Measurements from ENCODE around the gene LIN37.

LIN37 gene

GRCh38 chr19:35776102-35776788 is 27.9 kb downstream of the LIN37 start:
- DNase-seq: no peak

- no peak for DNase-seq
Observed at GRCh38 chr19:35777086-35777841, 28.9 kb downstream of the LIN37 start.

DNA sequence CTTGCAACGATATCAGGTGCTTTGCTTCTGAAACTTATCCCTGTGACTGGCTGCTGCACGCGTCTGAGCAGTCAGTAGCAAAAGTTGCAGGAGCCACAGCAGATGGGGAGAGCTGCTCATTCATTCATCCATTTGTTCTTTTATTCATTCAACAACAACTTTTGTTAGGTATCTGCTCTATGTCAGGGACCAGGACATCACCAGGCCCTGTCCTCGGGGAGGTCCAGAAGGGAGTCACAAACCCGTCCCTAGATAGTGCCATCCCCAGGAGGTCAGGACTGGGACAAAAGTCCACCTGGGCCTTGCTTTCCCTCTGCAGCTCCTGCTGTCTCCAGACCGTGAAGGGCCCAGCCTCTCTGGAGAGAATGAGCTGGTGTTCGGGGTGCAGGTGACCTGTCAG is 29.6 kb downstream of the LIN37 start:
- no peak for DNase-seq

- DNase-seq: no peak
Observed at GRCh38 chr19:35779033-35779432, 30.7 kb downstream of the LIN37 start.

DNA sequence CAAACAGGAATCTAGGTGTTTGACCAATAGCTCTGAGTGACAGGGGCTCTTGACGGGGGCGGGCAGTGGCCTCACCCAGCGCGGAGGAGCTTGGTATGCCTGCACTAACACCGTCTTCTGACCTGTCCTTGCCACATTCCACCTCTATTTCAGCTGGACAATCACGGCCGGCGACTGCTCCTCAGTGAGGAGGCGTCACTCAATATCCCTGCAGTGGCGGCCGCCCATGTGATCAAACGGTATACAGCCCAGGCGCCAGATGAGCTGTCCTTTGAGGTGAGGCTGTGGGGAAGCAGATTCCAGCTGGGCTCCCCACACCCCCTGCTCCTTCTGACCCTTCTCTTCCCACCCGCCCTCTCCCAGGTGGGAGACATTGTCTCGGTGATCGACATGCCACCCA is 31.7 kb downstream of the LIN37 start:
- no peak for DNase-seq

DNA sequence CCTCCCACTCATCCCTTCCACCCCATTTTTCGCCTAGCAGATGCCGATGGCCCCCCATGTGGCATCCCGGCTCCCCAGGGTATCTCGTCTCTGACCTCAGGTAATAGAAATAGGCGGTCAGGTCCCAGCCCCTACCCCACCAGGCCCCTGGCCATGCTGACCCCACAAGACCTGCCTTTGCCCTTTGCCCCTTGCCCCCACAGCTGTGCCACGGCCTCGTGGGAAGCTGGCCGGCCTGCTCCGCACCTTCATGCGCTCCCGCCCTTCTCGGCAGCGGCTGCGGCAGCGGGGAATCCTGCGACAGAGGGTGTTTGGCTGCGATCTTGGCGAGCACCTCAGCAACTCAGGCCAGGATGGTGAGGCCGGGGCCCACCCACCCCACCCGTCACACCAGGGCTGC is 32.3 kb downstream of the LIN37 start:
- DNase-seq: no peak

DNA sequence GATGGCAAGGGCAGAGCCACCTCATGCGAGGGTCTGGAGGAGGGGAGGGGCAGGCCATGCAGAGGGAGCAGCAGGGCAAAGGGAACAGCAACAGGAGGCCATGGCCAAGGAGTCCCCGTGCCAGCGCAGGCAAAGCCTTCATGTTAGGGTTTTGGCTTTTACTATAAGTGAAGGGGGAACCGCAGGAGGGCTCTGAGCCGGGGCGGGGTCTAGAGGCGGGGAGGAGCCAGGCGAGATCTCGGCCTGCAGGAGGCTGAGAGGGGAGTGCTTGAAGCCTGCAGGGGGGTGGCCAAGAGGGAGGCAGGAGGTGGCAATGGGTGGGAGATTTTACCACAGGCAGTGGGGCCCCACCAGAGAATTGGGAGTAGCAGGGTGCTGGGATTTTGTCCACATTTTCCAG is 33.3 kb downstream of the LIN37 start:
- DNase-seq: no peak

- no peak for DNase-seq
Observed at GRCh38 chr19:35782589-35782988, 34.2 kb downstream of the LIN37 start.

- DNase-seq: no peak
Observed at GRCh38 chr19:35783469-35784434, 35.4 kb downstream of the LIN37 start.

GRCh38 chr19:35784503-35785338 is 36.3 kb downstream of the LIN37 start:
- no peak for DNase-seq

DNA sequence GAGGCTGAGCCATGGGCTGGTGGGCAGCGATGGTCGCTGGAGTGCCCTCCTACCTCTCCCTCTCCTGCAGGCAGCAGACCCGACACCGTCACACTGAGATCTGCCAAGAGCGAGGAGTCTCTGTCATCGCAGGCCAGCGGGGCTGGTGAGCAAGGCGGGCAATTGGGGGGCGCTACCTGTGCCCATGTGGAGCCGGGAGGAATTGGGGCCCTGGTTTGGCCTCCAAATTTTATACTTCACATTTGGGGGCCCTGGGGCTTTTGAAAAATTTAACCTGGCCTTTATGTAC is 36.9 kb downstream of the LIN37 start:
- no peak for DNase-seq

DNA sequence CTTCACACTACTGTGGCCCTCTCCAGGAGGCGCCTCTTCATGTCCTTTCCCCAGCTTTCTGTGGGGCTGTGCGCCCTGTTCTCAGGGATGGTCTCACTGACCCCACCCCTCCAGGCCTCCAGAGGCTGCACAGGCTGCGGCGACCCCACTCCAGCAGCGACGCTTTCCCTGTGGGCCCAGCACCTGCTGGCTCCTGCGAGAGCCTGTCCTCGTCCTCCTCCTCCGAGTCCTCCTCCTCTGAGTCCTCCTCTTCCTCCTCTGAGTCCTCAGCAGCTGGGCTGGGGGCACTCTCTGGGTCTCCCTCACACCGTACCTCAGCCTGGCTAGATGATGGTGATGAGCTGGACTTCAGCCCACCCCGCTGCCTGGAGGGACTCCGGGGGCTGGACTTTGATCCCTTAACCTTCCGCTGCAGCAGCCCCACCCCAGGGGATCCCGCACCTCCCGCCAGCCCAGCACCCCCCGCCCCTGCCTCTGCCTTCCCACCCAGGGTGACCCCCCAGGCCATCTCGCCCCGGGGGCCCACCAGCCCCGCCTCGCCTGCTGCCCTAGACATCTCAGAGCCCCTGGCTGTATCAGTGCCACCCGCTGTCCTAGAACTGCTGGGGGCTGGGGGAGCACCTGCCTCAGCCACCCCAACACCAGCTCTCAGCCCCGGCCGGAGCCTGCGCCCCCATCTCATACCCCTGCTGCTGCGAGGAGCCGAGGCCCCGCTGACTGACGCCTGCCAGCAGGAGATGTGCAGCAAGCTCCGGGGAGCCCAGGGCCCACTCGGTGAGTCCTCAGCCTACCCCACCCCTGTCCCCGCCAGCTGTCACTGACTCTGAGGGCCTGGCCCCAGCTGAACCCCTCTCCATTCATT is 38.2 kb downstream of the LIN37 start:
- DNase-seq: no peak

GRCh38 chr19:35787227-35787799 is 38.9 kb downstream of the LIN37 start:
- DNase-seq: no peak

- no peak for DNase-seq
Observed at GRCh38 chr19:35788205-35788960, 40.0 kb downstream of the LIN37 start.

GRCh38 chr19:35789195-35789977 is 41.0 kb downstream of the LIN37 start:
- no peak for DNase-seq

DNA sequence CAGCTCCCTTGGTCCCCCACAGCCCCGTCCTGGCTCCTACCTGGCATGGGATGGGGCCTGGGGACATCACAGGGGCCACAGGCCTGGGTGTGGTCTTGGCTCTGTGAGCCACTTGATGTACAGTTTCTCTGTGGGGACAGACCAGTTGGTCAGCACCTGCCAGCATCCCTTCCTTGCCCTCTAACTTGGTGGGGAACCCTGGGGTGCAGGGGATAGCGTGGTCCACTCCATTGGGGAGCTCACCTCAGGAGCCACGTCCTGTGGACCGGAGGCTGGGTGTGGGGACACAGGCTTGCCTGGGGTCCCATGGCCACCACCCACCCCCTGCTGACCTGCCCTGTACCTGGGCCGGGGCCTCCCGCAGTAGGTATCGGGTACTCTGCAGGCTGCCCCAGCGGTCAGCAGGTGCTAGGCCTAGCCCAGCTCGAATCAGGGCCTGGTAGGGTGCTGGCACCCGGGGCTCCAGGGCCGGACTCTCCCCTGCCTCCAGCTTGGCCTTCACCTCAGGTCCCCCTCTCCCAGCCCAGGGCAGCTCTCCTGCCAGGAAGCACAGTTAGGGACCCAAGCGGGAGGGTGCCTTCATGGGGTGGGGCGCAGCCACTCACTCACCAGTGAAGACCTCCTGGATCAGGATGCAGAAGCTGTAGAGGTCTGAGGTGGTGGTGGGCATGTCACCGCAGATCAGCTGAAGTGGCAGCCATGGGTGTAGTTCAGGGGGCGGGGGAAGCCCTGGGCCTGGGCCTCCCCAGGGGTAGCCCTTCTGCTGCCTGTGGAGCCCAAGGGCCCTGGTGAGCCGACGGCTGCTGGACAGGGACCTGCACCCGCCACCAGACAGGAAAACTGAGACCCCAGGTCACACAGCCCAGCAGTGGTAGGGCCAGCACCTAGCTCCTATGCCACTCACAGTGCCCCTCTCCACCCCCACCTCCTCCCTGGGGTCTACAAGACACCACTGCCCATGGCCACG is 41.9 kb downstream of the LIN37 start:
- DNase-seq: no peak

- no peak for DNase-seq
Observed at GRCh38 chr19:35790981-35791813, 42.8 kb downstream of the LIN37 start.
